Measurements from ENCODE around the gene FBXO41. TPM values are rescaled to one million over a fixed set of nuclear protein-coding genes. Genes with fewer than 3 reads are reported as not detected.

Gene FBXO41
- total and polyA plus RNA-seq, 2 donors (not counting 3 experiments of a cell fraction or from before 2014, with no cell fraction given), result 0.88 to 1.5 TPM

DNA sequence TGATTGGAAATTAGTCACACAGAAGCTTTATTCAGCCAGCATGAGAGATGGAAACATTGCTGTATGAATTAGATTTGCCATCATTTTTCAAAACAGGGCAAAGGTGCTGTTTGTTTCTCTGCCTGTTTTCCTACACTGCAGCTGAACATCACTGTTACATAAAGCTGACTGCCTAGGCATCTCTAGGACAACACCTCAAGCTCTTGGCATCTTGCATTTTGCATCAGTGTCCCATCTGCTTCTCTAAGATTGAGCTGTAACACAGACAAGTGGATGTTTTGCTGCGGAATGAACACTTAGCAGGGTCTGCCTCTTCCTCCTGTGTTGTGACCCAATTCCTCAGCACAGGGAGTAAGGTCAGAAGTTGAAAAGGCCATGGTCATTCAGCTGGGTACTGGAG, 45.3 kb downstream of the FBXO41 start:
- FAIRE-seq, result no peak
- DNase-seq (ENCODE audit: low read depth, low spot score), result peak; percentile 18

DNA sequence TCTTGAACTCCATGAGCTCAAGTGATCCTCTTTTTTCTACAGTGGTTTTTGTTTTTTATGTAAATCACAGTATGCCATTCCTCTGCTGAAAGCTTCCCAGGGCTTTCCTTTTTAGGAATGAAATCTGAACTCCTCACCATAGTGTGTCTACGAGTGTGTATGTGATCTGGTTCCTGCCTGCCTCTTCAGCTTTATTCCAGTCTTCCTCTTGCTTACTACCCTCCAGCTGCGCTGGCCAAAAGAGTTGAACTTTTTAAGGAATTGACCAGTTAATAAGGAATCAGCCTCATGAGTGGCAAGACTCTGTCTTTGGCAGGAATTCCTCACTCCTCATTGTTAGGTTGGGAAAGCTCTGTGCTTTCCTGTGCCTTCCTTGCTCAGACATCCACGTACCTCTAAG, 46.1 kb downstream of the FBXO41 start:
- no peaks in the 10 kb centered on the region for H3K27me3 ChIP-seq (ENCODE audit: control insufficient read depth in 2 of 2, insufficient read depth in 2 of 2, low read length in 2 of 2)
- intact Hi-C loops (cut with micrococcal nuclease) (no loop called here), dilution Hi-C loops (cut with MboI; ENCODE audit: extremely low pct_ligation_motif_present, low sequenced_read_pairs) (no loop called here)
- no peak overlapping the region for H2AFZ ChIP-seq (ENCODE audit: low read depth, low read length)
- TF ChIP-seq, protein P1, sequence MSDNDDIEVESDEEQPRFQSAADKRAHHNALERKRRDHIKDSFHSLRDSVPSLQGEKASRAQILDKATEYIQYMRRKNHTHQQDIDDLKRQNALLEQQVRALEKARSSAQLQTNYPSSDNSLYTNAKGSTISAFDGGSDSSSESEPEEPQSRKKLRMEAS (IDR thresholded peaks at IDR 0.05; ENCODE audit: insufficient read depth, insufficient read length), result no peak
- TF ChIP-seq MYC (IDR thresholded peaks at IDR 0.05; ENCODE audit: low read depth, low read length), result no peak
- no peak for TF ChIP-seq GATA2 (IDR thresholded peaks at IDR 0.05; ENCODE audit: insufficient read depth, insufficient read length, low read depth, low read length)
- TF ChIP-seq POLR2A (IDR thresholded peaks at IDR 0.05; ENCODE audit: low read depth, low read length), result no peak
- TF ChIP-seq JUN (IDR thresholded peaks at IDR 0.05; ENCODE audit: borderline replicate concordance, insufficient read depth, insufficient read length, low read depth), result no peak
- TF ChIP-seq, protein P2, sequence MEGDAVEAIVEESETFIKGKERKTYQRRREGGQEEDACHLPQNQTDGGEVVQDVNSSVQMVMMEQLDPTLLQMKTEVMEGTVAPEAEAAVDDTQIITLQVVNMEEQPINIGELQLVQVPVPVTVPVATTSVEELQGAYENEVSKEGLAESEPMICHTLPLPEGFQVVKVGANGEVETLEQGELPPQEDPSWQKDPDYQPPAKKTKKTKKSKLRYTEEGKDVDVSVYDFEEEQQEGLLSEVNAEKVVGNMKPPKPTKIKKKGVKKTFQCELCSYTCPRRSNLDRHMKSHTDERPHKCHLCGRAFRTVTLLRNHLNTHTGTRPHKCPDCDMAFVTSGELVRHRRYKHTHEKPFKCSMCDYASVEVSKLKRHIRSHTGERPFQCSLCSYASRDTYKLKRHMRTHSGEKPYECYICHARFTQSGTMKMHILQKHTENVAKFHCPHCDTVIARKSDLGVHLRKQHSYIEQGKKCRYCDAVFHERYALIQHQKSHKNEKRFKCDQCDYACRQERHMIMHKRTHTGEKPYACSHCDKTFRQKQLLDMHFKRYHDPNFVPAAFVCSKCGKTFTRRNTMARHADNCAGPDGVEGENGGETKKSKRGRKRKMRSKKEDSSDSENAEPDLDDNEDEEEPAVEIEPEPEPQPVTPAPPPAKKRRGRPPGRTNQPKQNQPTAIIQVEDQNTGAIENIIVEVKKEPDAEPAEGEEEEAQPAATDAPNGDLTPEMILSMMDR (IDR thresholded peaks at IDR 0.05; ENCODE audit: extremely low read depth in 1 of 2, insufficient read depth in 1 of 2, low read depth in 1 of 2, low read length in 2 of 2), result no peak
- no peak for TF ChIP-seq EZH2 (IDR thresholded peaks at IDR 0.05; ENCODE audit: borderline replicate concordance, low read depth, low read length, severe bottlenecking)
- TF ChIP-seq POLR2AphosphoS5 (IDR thresholded peaks at IDR 0.05; ENCODE audit: insufficient read depth, low read depth, low read length), result no peak
- no peak for TF ChIP-seq FOS (IDR thresholded peaks at IDR 0.05; ENCODE audit: borderline replicate concordance, insufficient read depth, low read length)
- no TSS peak for BruUV-seq (replicated peaks)
- DNase-seq (ENCODE audit: low read depth, low spot score), result no peak
- ChIA-PET POLR2A (no interaction called here), CTCF (interaction anchor here (1.0 to 2.0 kb wide), 5 partner anchors 16 to 61 kb away, joined by 3 to 6 read pairs (median 5); no protein-coding TSS in a partner anchor)
- no peaks in the 10 kb centered on the region for H3K9me1 ChIP-seq (replicated peaks; ENCODE audit: control insufficient read depth, extremely low read depth, insufficient read depth, low read length)
- H3K4me1 ChIP-seq (ENCODE audit: control insufficient read depth, extremely low read depth, insufficient read depth, low read length), result peaks cover 33% of the 10 kb centered on the region
- H3K36me3 ChIP-seq (ENCODE audit: control insufficient read depth in 2 of 2, extremely low read depth in 1 of 2, insufficient read depth in 2 of 2, low read length in 2 of 2), result peaks cover 0 to 21% of the 10 kb centered on the region in 2 experiments
- peaks cover 2% of the 10 kb centered on the region for H4K20me1 ChIP-seq (replicated peaks; ENCODE audit: control insufficient read depth, extremely low read depth, insufficient read depth, low read length)
- H3K4me3 ChIP-seq (replicated peaks in 1 of 3; ENCODE audit: insufficient read depth in 1 of 3, low read depth in 1 of 3, low read length in 3 of 3), result no peak overlapping the region
- peak overlapping the region; percentile 9 for H3K27ac ChIP-seq (ENCODE audit: insufficient read depth, low read depth, low read length)
- no peak overlapping the region for H3K9ac ChIP-seq (replicated peaks; ENCODE audit: extremely low read depth, insufficient read depth, low read length)
- H3K79me2 ChIP-seq (ENCODE audit: control insufficient read depth, insufficient read depth, low read length), result peaks cover 84% of the 10 kb centered on the region
- no peaks in the 10 kb centered on the region for H3K9me3 ChIP-seq (replicated peaks; ENCODE audit: control insufficient read depth, insufficient read depth, low read length)
- no peak overlapping the region for H3K4me2 ChIP-seq (ENCODE audit: insufficient read depth, low read length)
- FAIRE-seq, result no peak

More for the DNA sequence above, 45.3 kb downstream of the FBXO41 start:
- H3K27ac ChIP-seq (ENCODE audit: insufficient read depth, low read depth, low read length), result peak overlapping the region; percentile 88
- POLR2A ChIA-PET, result no interaction called here
- H3K9ac ChIP-seq (replicated peaks; ENCODE audit: extremely low read depth, insufficient read depth, low read length), result no peak overlapping the region
- no peak overlapping the region for H3K4me3 ChIP-seq (replicated peaks in 1 of 3; ENCODE audit: insufficient read depth in 1 of 3, low read depth in 1 of 3, low read length in 3 of 3)
- H3K4me2 ChIP-seq (ENCODE audit: insufficient read depth, low read length), result peak overlapping the region; percentile 14
- no TSS peak for BruUV-seq (replicated peaks)
- no peaks in the 10 kb centered on the region for H3K9me3 ChIP-seq (replicated peaks; ENCODE audit: control insufficient read depth, insufficient read depth, low read length)
- no peak overlapping the region for H2AFZ ChIP-seq (ENCODE audit: low read depth, low read length)
- dilution Hi-C loops (cut with MboI; ENCODE audit: extremely low pct_ligation_motif_present, low sequenced_read_pairs) (no loop called here), intact Hi-C loops (cut with micrococcal nuclease) (no loop called here)
- no peaks in the 10 kb centered on the region for H3K9me1 ChIP-seq (replicated peaks; ENCODE audit: control insufficient read depth, extremely low read depth, insufficient read depth, low read length)
- peaks cover 2% of the 10 kb centered on the region for H4K20me1 ChIP-seq (replicated peaks; ENCODE audit: control insufficient read depth, extremely low read depth, insufficient read depth, low read length)
- H3K36me3 ChIP-seq (ENCODE audit: control insufficient read depth in 2 of 2, extremely low read depth in 1 of 2, insufficient read depth in 2 of 2, low read length in 2 of 2), result peaks cover 2 to 22% of the 10 kb centered on the region in 2 experiments
- TF ChIP-seq, protein P1 (IDR thresholded peaks at IDR 0.05; ENCODE audit: insufficient read depth, insufficient read length), result no peak
- H3K79me2 ChIP-seq (ENCODE audit: control insufficient read depth, insufficient read depth, low read length), result peaks cover 85% of the 10 kb centered on the region
- H3K4me1 ChIP-seq (ENCODE audit: control insufficient read depth, extremely low read depth, insufficient read depth, low read length), result peaks cover 29% of the 10 kb centered on the region
- CTCF ChIA-PET, result interaction anchor here (1.0 to 2.0 kb wide), 4 partner anchors 21 to 62 kb away, joined by 3 to 6 read pairs (median 5); no protein-coding TSS in a partner anchor
- H3K27me3 ChIP-seq (ENCODE audit: control insufficient read depth in 2 of 2, insufficient read depth in 2 of 2, low read length in 2 of 2), result no peaks in the 10 kb centered on the region
